Stimulated activated CD4-positive, alpha-beta T cell treated with anti-CD3 and anti-CD28 coated beads, TNF-alpha, amount 100 ng/mL, for 48 hours (primary cell): ENCODE results near the gene TAPBP.
"Not testable (repeated sequence)": the region's sequence is repeated elsewhere in the genome, so short reads cannot be mapped to it uniquely, and the experiment has no call there.

Experiments
- DNase-seq, 3 donors: peaks; one replicate each; pipeline ENCODE4 v3.0.0-alpha.2; 2020; ENCODE audit warnings: low read depth in 3 of 3

Gene TAPBP

DNA sequence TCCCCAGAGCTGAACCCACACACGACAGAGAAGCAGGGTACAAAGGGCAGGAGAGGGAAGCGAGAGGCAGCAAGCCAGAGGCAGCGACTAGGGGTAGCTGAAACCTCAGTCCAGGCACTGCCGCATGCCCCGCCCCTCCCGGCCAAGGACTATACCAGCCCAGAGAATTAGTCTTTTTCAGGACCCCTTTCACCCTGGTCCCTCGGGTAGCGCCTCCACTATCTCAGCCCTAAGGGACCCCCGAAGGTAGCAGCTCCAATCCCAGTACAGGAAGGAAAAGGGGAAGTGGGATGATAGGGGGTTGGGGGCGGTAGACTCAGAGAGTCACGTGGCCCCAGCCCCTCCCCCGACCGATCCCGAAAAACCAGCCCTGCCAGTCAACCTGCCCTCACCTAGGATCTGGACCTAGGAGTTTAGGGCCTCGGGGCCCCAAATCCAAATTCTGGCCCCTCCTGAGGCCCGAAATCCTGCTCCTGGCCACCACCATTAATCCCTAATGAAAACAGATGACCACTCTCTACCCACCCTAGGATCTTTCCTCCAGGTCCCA lies 16.4 kb downstream of the TAPBP start:
- DNase-seq, result no peak

GRCh38 chr6:33296797-33297405 lies 17.0 kb downstream of the TAPBP start:
- no peak for DNase-seq

GRCh38 chr6:33295621-33296369 lies 18.1 kb downstream of the TAPBP start:
- DNase-seq, result no peak

DNA sequence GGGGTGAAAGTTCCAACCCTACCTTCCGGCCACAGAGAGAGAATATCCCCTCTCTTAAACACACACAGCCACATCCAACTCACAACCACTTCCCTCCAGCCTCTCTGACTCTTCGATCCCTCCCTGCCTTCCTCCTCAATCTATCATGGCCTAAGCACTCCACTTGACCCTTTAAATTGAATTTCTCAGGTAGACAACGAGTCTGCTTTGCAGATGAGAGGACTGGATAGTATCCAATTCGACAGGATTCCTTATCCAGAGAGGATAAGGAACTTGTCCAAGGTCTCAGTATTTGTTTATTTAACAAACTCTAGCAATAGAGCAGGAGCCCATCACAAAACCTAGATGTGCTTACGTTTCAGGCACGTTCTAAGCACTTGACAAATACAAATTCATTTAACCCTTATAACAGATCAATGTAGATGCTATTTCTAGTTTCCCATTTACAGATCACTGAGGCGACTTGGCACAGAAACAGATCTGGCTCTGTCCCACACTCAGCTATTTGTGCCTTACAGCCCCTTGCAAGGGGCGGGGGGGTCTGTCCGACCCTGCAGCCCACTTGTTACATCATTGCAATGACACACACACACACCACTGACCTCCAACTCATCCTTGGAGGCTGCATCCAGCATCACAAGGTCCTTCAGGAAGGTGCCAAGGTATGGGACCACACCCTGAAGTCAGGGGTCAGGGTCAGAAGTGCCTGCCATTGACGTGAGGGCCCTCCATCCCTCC lies 19.6 kb downstream of the TAPBP start:
- no peak for DNase-seq

DNA sequence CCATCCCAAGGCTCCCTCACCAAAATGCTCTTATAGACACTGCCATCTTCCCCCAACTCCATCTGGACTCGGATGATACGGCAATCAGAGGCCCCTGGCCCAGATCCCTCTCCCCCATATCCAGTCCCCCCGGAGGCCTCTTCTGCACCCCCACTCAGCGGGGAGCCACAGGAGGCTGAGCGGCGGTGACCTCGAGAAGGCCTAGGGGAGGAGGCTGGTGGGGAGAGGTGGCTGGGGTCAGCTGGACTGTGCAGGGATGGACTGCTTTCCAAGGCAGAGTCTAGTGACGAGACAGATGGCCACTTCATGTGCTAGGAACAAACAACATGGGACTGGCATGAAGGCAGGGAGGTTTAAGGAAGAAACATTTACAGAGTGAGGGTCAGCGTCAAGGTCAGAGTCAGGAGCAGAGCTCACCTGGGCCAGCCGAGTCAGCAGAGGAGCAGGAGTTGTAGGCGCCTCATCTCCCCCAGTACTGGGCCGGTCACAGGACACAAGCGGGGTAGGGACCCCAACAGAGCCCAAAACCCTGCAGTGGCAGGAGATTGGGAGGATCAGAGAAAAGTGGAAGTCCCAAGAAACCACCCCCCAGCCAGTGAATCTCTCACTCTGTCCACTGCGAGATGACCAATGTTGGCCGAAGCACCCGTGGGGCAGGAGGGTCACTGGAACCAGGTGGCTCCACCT lies 20.7 kb downstream of the TAPBP start:
- no peak for DNase-seq

DNA sequence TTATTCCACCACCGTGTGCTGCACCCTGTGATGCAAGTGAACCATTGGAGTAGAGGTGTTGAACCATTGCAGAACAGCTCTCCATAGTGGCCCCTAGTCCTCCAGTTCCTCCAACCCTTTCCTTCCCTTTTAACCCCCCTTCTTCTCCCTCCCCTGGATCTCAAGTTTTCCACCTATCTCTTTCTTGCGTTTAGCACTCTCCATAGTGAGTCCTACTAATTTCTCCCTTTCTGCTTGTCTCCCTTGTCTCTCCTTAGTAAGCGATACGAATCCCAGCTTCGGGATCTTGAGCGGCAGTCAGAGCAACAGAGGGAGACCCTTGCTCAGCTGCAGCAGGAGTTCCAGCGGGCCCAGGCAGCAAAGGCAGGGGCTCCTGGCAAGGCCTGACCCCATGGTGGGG lies 23.4 kb downstream of the TAPBP start:
- no peak for DNase-seq

DNA sequence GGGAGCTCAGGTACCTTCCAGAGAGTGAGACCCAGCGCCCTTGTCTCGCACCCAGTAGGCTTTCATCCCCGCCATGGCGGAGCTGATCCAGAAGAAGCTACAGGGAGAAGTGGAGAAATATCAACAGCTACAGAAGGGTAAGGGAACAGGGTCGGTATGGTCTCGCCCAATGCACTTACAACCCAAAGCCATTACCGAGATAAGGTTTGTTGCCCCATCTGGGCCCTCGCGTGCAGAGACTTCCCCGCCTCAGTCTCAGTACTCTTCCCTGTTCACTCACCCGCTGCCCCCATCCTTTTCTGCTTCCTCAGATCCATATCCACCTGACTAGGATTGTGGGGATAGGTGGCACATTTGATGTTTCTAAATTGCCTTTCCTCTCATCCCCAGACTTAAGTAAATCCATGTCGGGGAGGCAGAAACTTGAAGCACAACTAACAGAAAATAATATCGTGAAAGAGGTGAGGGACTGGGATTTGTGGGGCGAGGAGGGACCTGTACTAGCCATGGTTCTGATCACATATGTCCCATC lies 24.0 kb downstream of the TAPBP start:
- DNase-seq, result no peak

DNA sequence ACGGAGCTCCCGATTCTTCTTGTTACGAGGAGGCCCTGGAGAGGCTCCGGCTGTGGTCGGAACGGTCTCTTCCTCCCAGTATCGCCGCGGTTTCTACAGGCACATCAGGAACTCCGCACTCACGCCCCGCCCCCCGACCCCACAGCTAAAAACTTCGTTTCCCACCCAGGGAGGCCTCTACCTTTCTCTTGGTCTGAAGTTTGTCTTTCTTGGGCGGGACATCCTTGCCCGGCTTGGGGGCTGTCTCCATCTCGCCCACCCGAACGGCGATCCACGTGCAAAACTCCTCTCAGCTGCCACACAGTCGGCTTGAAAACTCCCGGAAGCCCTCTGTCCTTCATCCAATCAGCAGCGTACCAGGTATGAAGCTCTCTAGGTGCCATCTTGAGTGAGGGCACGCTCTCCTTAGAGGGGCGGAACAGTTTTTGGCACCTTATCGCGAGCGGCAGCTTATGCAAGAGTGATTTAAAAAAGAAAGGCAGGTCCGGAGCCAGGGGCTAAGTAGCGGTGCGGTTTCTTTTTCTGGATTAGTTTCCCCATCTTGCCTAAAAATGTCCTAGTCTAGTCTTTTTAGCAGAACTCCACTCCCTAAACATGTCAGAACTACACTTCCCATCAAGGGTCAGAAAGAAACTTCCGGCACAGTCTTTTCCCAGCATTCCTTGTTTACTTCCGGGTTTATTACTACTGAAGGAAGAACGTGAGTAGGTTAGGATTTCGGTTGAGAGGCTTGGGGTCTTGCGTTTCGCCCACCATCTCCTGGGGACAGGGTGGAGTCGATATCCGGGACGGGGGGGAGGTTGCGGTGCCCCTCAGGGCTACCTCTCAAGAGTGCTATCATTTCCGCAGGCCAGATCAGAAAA lies 24.7 kb downstream of the TAPBP start, which contains the start of the genes PFDN6 and WDR46:
TSS of gene PFDN6 (plus strand) at position 681 of the 863 bp plus-strand sequence. CDS start 256 bp downstream, outside the sequence.
TSS of gene WDR46 (minus strand) at position 319 of the 863 bp plus-strand sequence. CDS start at position 250, 69 bp downstream.
- peak in 2 of 3 donors; percentile 67 to 70 for DNase-seq

- no peak for DNase-seq
Measured at GRCh38 chr6:33288141-33288920, 25.5 kb downstream of the TAPBP start.

- no peak for DNase-seq
Measured at GRCh38 chr6:33286946-33287914, 26.6 kb downstream of the TAPBP start.

DNA sequence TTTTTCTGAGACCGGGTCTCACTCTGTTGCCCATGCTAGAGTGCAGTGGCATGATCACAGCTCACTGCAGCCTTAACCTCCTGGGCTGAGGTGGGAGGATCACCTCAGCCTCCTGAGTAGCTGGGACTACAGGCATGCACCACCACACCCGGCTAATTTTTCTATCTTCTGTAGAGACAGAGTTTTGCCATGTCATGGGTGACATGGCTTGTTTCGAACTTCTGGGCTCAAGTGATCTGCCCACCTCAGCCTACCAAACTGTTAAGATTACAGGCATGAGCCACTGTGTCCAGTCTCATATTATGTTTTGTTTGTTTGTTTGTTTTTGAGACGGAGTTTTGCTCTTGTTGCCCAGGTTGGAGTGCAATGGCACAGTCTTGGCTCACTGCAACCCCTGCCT lies 28.7 kb downstream of the TAPBP start:
- not testable (repeated sequence) for DNase-seq

- no peak for DNase-seq
Measured at GRCh38 chr6:33280539-33280938, 33.3 kb downstream of the TAPBP start.

DNA sequence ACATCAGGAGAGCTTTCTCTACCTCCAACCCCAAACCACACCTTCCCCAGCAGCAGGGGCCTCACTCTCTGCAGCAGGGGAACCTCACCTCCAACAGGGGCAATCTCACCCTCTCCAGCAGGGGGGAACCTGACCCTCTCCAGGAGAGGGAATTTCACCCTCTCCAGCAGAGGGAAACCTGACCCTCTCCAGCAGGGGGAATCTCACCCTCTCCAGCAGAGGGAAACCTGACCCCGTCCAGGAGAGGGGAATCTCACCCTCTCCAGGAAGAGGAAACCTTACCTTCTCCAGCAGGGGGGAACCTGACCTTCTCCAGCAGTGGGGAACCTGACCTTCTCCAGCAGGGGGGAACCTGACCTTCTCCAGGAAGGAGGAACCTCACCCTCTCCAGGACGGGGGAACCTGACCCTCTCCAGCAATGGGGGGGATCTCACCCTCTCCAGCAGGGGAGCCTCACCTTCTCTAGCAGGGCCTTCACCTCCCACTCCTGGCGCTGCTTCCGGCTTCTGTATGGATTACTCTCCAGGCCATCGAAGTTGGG lies 33.8 kb downstream of the TAPBP start:
- no peak for DNase-seq

DNA sequence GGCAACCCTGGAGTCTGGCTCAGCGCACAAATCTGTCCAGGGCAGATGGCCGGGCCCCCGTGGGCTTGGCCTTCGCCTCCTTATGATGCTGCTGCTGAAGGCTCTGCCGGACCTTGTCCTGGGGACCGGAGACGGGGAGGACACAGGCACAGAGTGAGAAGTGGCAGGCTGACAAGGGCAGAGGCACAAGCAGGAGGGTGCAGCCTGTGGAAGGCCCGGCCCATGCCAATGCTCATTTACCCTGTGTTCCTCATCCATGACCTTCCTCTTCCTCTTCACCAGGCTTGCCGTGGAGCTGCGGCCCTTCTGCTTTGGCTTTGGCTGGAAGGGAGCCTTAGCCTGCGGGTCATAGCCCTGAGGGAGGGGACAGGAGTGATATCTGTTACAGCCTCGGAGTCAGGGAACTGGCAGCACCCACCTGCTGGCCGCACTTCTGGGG lies 34.6 kb downstream of the TAPBP start:
- DNase-seq, result no peak

GRCh38 chr6:33278810-33279209 lies 35.1 kb downstream of the TAPBP start:
- no peak for DNase-seq

GRCh38 chr6:33278392-33278741 lies 35.5 kb downstream of the TAPBP start:
- no peak for DNase-seq

GRCh38 chr6:33277663-33278391 lies 36.1 kb downstream of the TAPBP start:
- DNase-seq, result no peak
